NCI-H1436 (cell line): ENCODE results near the gene CHN2.
A peak's percentile ranks its signal among the peaks of the same experiment; 100 is the strongest.
"Not testable (repeated sequence)": the region's sequence is repeated elsewhere in the genome, so short reads cannot be mapped to it uniquely, and the experiment has no call there.

Source experiments
- DNase-seq: peaks from one replicate; lab custom pipeline; 2025; lab: John Stamatoyannopoulos, UW

Gene CHN2

GRCh38 chr7:29496355-29497020, 301.9 kb downstream of the CHN2 start:
- DNase-seq, result peak; percentile 29

- DNase-seq, result no peak
These were observed 305.4 kb downstream of the CHN2 start for GRCh38 chr7:29499932-29500331.

GRCh38 chr7:29500719-29501118, 306.1 kb downstream of the CHN2 start:
- DNase-seq, result no peak

DNA sequence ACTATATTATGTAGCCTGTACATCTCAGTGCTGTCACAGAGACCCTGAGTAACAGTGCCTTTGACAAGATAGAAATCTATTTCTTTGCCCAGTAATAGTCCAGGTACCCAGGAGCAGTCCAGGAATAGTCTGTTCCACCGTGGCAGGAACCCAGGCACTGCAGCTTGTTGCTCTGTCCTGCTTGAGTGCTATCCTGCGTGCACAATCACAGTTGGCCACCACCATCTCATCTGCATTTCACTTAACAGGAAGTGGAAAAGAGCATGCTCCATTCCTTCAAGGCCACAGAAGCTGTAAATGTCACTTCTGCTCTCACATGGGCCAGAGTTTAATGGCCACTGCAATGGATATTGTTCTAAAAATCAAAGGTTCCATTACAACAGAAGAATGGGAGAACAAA, 307.6 kb downstream of the CHN2 start:
- no peak for DNase-seq

DNA sequence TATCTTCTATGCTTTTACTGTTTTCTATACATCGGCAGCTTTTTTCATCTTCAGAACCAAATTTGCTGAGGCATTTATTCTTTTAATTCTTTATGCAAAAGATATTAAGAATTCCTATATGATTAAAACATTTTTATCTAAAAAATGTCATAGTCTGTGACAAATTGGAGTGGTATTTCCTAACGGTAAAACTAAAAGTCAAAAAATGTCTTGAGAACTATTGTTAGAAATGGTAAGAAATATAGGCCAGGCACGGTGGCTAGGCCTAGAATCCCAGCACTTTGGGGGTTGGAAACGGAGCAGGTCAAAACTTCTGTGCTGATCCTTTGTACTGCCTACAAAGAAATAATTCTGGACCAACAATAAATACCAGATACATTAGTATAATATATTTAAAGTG, 311.4 kb downstream of the CHN2 start:
- DNase-seq, result no peak

- DNase-seq, result no peak
These were observed 314.0 kb downstream of the CHN2 start for GRCh38 chr7:29508608-29509007.

- no peak for DNase-seq
These were observed 315.5 kb downstream of the CHN2 start for GRCh38 chr7:29510028-29510427.

DNA sequence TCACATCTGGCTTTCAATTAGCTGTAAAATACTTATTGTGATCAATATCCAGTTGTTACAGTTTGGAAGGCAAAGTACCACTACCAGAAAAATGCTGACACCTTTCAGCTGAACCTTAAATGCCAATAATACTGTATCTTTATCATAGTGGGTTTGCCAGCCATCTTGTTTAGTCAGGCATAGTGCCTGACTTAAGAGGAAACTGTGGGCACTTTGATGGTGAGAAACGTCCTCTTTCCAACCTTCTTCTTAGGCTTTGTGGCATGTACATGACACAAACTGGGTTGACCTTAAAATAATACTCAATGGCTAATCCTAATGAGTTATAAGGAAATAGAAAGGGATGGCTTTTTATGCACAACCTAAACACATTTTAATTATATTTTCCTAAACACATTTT, 316.8 kb downstream of the CHN2 start:
- no peak for DNase-seq

DNA sequence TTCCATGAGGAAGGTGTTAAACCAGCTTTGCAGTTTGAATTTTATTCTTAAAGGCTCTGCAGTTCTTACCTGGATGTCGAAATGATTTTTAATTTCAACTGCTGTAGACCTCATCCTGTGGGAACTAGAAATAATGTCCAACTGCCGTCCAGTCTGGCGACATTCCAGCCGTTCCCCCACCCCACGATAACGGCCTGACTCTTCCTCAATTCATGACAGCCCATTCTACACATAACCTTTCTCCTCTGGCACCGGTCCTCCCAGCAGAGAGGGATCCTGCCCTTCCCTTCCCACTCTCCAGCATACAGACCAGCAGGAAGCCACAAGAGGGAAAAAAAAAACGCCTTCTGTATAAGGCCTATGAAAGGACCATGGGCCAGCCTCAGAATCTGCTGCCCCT, 317.3 kb downstream of the CHN2 start:
- no peak for DNase-seq

DNA sequence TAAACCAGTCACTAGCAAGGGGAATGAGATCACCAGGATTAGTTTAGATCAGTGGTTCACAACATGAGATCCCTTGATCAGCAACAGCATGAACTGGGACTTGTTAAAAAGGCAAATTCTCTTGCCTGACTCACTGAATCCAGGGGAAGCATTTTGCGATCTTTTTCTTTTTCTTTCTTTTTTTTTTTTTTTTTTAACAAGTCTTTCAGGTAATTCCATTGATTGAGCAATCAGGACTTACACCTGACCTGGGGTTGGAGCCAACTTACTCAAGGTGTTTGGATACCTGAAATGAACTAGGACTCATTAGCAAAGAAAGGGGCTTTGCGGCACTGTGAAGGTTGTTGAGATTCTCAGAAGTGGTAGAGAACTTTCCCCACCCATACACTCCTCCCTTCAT, 321.9 kb downstream of the CHN2 start:
- DNase-seq, result no peak

DNA sequence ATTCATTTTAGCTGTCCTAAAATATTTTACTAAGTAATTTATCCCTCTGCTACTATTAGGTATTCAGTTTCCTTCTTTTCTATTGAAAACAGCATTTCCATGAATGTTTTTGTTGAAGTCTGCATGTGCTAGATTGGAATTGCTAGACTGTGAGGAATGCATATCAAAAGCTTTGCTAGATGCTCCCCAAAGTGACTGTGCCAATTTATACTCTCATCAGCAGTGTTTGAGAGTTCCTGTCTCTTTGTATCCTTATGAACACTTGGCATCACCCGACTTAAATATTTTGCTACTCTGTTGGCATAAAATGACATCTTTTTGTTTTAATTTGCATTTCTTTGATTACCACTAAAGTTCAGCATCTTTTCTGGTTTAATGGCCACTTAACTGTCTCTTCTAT, 324.0 kb downstream of the CHN2 start:
- no peak for DNase-seq

GRCh38 chr7:29523728-29524127, 329.2 kb downstream of the CHN2 start:
- no peak for DNase-seq

DNA sequence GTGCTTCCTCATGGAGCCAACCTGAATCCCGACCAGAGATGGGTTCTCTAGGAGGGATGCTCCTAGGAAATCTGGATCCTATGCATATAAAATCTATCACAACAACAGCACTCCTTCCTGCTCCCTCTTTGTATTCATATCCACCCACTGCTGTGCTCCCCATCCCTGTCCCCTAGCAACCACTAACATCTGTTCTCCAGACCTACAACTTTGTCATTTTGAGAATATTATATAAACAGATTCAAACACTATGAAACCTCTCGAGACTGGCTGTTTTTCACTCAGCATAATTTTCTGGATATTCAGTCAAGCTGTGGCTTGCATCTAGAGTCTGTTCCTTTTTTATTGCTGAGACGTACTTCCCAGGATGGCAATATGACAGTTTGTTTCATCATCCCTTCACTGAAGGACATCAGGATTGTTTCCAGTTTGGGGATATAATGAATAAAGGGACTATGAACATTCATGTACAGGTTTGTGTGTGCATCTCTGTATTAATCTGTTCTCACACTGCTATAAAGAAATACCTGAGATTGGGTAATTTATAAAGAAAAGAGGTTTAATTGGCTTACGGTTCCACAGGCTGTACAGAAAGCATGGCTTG, 333.0 kb downstream of the CHN2 start:
- DNase-seq, result no peak

- not testable (repeated sequence) for DNase-seq
These were observed 334.0 kb downstream of the CHN2 start for GRCh38 chr7:29528526-29528925.
